ENCODE results near the gene CMAS.

Gene CMAS

GRCh38 chr12:22059976-22060647 is 14.1 kb downstream of the CMAS start:
- no peak for DNase-seq (ENCODE audit: extremely low read depth, low read depth)
- TF ChIP-seq, protein P1, sequence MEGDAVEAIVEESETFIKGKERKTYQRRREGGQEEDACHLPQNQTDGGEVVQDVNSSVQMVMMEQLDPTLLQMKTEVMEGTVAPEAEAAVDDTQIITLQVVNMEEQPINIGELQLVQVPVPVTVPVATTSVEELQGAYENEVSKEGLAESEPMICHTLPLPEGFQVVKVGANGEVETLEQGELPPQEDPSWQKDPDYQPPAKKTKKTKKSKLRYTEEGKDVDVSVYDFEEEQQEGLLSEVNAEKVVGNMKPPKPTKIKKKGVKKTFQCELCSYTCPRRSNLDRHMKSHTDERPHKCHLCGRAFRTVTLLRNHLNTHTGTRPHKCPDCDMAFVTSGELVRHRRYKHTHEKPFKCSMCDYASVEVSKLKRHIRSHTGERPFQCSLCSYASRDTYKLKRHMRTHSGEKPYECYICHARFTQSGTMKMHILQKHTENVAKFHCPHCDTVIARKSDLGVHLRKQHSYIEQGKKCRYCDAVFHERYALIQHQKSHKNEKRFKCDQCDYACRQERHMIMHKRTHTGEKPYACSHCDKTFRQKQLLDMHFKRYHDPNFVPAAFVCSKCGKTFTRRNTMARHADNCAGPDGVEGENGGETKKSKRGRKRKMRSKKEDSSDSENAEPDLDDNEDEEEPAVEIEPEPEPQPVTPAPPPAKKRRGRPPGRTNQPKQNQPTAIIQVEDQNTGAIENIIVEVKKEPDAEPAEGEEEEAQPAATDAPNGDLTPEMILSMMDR (IDR thresholded peaks at IDR 0.05; ENCODE audit: low read depth, low read length), result no peak

DNA sequence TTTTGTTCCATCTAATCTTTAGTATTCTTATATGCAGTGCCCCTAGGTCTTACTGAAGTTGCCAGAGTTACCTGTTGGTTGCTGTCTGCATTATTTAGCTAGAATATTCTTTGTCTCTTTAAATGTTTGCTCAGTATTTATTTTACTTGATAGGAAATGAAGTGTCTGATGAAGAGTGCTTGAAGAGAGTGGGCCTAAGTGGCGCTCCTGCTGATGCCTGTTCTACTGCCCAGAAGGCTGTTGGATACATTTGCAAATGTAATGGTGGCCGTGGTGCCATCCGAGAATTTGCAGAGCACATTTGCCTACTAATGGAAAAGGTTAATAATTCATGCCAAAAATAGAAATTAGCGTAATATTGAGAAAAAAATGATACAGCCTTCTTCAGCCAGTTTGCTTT is 18.9 kb downstream of the CMAS start:
- TF ChIP-seq, protein P1 (IDR thresholded peaks at IDR 0.05; ENCODE audit: low read depth, low read length), result no peak
- no peak for DNase-seq (ENCODE audit: extremely low read depth, low read depth)

- TF ChIP-seq, protein P1 (IDR thresholded peaks at IDR 0.05; ENCODE audit: low read depth, low read length), result no peak
- no peak for DNase-seq (ENCODE audit: extremely low read depth, low read depth)
These were observed 20.3 kb downstream of the CMAS start for GRCh38 chr12:22066310-22066709.

GRCh38 chr12:22069851-22070250 is 23.8 kb downstream of the CMAS start:
- DNase-seq (ENCODE audit: extremely low read depth, low read depth), result no peak

GRCh38 chr12:22082190-22082701 is 36.2 kb downstream of the CMAS start:
- no peak for DNase-seq (ENCODE audit: extremely low read depth, low read depth)

More at GRCh38 chr12:22069851-22070250, 23.8 kb downstream of the CMAS start:
- TF ChIP-seq, protein P1 (IDR thresholded peaks at IDR 0.05; ENCODE audit: low read depth, low read length), result no peak

DNA sequence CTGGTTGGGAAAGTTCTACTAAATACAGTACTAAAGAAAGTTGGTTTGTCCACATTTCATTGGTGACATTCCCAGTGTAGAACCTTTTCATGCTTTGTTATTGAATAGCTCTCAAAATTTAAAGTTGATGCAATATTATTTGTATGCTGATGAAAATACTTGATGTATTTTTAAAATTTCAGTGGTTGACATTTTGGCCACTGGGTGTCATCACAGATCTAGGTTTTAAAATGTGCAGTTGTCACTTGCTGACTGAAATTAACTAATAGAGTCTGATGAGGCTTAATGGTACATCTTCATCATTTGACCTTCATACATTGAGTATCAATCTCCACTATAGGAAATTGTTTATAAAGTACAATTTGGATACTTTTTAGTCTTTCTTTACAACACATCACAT is 37.1 kb downstream of the CMAS start:
- DNase-seq (ENCODE audit: extremely low read depth, low read depth), result peak; percentile 5
- TF ChIP-seq, protein P1 (IDR thresholded peaks at IDR 0.05; ENCODE audit: low read depth, low read length), result peak; percentile 45

More at GRCh38 chr12:22082190-22082701, 36.2 kb downstream of the CMAS start:
- TF ChIP-seq, protein P1 (IDR thresholded peaks at IDR 0.05; ENCODE audit: low read depth, low read length), result no peak

GRCh38 chr12:22084852-22085251 is 38.8 kb downstream of the CMAS start:
- no peak for DNase-seq (ENCODE audit: extremely low read depth, low read depth)
- TF ChIP-seq, protein P1 (IDR thresholded peaks at IDR 0.05; ENCODE audit: low read depth, low read length), result no peak

All from AG09319 (cell line).